AG09309 (cell line): ENCODE data around the gene PHLDB1.

ENCODE experiments used
- DNase-seq: peaks from one replicate; pipeline ENCODE4 v3.0.0-alpha.2; 2010; ENCODE audit warnings: low read depth
- H3K4me3 ChIP-seq: 2 replicates; pipeline ENCODE4 v1.5.1; 2011; ENCODE audit warnings: mild to moderate bottlenecking, low read depth, low read length, moderate library complexity; ENCODE audit not compliant: control insufficient read depth
- CTCF ChIP-seq: IDR thresholded peaks from 2 replicates; pipeline ENCODE4 v1.5.1; 2011; ENCODE audit warnings: mild to moderate bottlenecking, low read depth, low read length, inconsistent platforms; ENCODE audit not compliant: insufficient read depth, control insufficient read depth; ENCODE audit errors: missing control alignments

The PHLDB1 gene

GRCh38 chr11:118663902-118664301 is 56.5 kb downstream of the PHLDB1 start:
- no peak for TF ChIP-seq CTCF
- H3K4me3 ChIP-seq, result no peak overlapping the region
- DNase-seq, result no peak

GRCh38 chr11:118666371-118666770 is 59.0 kb downstream of the PHLDB1 start:
- no peak for DNase-seq
- no peak overlapping the region for H3K4me3 ChIP-seq
- no peak for TF ChIP-seq CTCF

GRCh38 chr11:118670063-118670462 is 62.6 kb downstream of the PHLDB1 start:
- TF ChIP-seq CTCF, result no peak
- H3K4me3 ChIP-seq, result no peak overlapping the region
- DNase-seq, result no peak

GRCh38 chr11:118671254-118671653 is 63.8 kb downstream of the PHLDB1 start:
- no peak overlapping the region for H3K4me3 ChIP-seq
- TF ChIP-seq CTCF, result no peak
- DNase-seq, result no peak

GRCh38 chr11:118672846-118673245 is 65.4 kb downstream of the PHLDB1 start:
- DNase-seq, result no peak
- no peak overlapping the region for H3K4me3 ChIP-seq
- TF ChIP-seq CTCF, result peak; percentile 27

- TF ChIP-seq CTCF, result no peak
- no peak for DNase-seq
- H3K4me3 ChIP-seq, result no peak overlapping the region
Observed at GRCh38 chr11:118673361-118674081, 66.1 kb downstream of the PHLDB1 start.

GRCh38 chr11:118674082-118674435 is 66.6 kb downstream of the PHLDB1 start:
- TF ChIP-seq CTCF, result no peak
- DNase-seq, result no peak
- H3K4me3 ChIP-seq, result no peak overlapping the region
